NCI-H2227 treated with DMSO at 0.1 percent for 48 hours (cell line): ENCODE results near the gene CHID1.

ENCODE experiments used
- DNase-seq: peaks from one replicate; lab custom pipeline; 2025; lab: John Stamatoyannopoulos, UW

The CHID1 gene

GRCh38 chr11:887589-887988 lies 23.0 kb downstream of the CHID1 start:
- DNase-seq = no peak

- no peak for DNase-seq
These were observed 24.0 kb downstream of the CHID1 start for GRCh38 chr11:886568-886967.

GRCh38 chr11:884578-885070 lies 26.0 kb downstream of the CHID1 start:
- DNase-seq = no peak

- DNase-seq = no peak
These were observed 27.1 kb downstream of the CHID1 start for GRCh38 chr11:883527-883926.

GRCh38 chr11:882596-882995 lies 28.0 kb downstream of the CHID1 start:
- DNase-seq = no peak

- no peak for DNase-seq
These were observed 30.2 kb downstream of the CHID1 start for GRCh38 chr11:880447-880846.

GRCh38 chr11:877565-877964 lies 33.0 kb downstream of the CHID1 start:
- no peak for DNase-seq

- no peak for DNase-seq
These were observed 34.1 kb downstream of the CHID1 start for GRCh38 chr11:876545-876944.

- DNase-seq = no peak
These were observed 34.8 kb downstream of the CHID1 start for GRCh38 chr11:875769-876301.

GRCh38 chr11:875203-875602 lies 35.4 kb downstream of the CHID1 start:
- no peak for DNase-seq

GRCh38 chr11:873706-874105 lies 36.9 kb downstream of the CHID1 start:
- DNase-seq = no peak

- no peak for DNase-seq
These were observed 37.8 kb downstream of the CHID1 start for GRCh38 chr11:872799-873198.

- no peak for DNase-seq
These were observed 39.1 kb downstream of the CHID1 start for GRCh38 chr11:871472-871871.

GRCh38 chr11:870418-870817 lies 40.2 kb downstream of the CHID1 start:
- DNase-seq = no peak

GRCh38 chr11:870127-870413 lies 40.5 kb downstream of the CHID1 start:
- no peak for DNase-seq

GRCh38 chr11:869399-870126 lies 41.0 kb downstream of the CHID1 start:
- no peak for DNase-seq

GRCh38 chr11:868802-869201 lies 41.8 kb downstream of the CHID1 start:
- no peak for DNase-seq

- no peak for DNase-seq
These were observed 42.2 kb downstream of the CHID1 start for GRCh38 chr11:868394-868793.

GRCh38 chr11:867856-868358 lies 42.7 kb downstream of the CHID1 start:
- DNase-seq = no peak

GRCh38 chr11:866481-866880 lies 44.1 kb downstream of the CHID1 start:
- no peak for DNase-seq

- DNase-seq = no peak
These were observed 44.9 kb downstream of the CHID1 start for GRCh38 chr11:865462-866430.

- DNase-seq = no peak
These were observed 45.7 kb downstream of the CHID1 start for GRCh38 chr11:864898-865297.
